ENCODE data around the gene TRDN. TPM values are rescaled to one million over a fixed set of nuclear protein-coding genes. Genes with fewer than 3 reads are reported as not detected.
"Not testable (repeated sequence)": the region's sequence is repeated elsewhere in the genome, so short reads cannot be mapped to it uniquely, and the experiment has no call there.

Gene TRDN
- total RNA-seq, 1 donor from 2014 or later, result not detected

- ATAC-seq (no peak), DNase-seq (ENCODE audit: low spot score) (no peak)
These were observed 71.2 kb downstream of the TRDN start for GRCh38 chr6:123565529-123565928.

- ATAC-seq (no peak), DNase-seq (ENCODE audit: low spot score) (no peak)
These were observed 72.4 kb downstream of the TRDN start for GRCh38 chr6:123564361-123564760.

- DNase-seq (ENCODE audit: low spot score), result no peak
- no peak for ATAC-seq
These were observed 74.1 kb downstream of the TRDN start for GRCh38 chr6:123562677-123563076.

- no peak for ATAC-seq
- no peak for DNase-seq (ENCODE audit: low spot score)
These were observed 74.5 kb downstream of the TRDN start for GRCh38 chr6:123562264-123562663.

- not testable (repeated sequence) for ATAC-seq; DNase-seq (ENCODE audit: low spot score)
These were observed 76.9 kb downstream of the TRDN start for GRCh38 chr6:123559816-123560215.

- not testable (repeated sequence) for DNase-seq (ENCODE audit: low spot score); ATAC-seq
These were observed 79.3 kb downstream of the TRDN start for GRCh38 chr6:123557474-123557873.

- DNase-seq (ENCODE audit: low spot score) (no peak), ATAC-seq (no peak)
These were observed 84.6 kb downstream of the TRDN start for GRCh38 chr6:123551939-123552707.

- ATAC-seq (no peak), DNase-seq (ENCODE audit: low spot score) (no peak)
These were observed 86.6 kb downstream of the TRDN start for GRCh38 chr6:123550052-123550617.

GRCh38 chr6:123549476-123549875, 87.3 kb downstream of the TRDN start:
- ATAC-seq (no peak), DNase-seq (ENCODE audit: low spot score) (no peak)

GRCh38 chr6:123547216-123547978, 89.4 kb downstream of the TRDN start:
- no peak for DNase-seq (ENCODE audit: low spot score)
- ATAC-seq, result no peak

GRCh38 chr6:123546537-123546936, 90.2 kb downstream of the TRDN start:
- DNase-seq (ENCODE audit: low spot score) (no peak), ATAC-seq (no peak)

GRCh38 chr6:123541462-123541861, 95.3 kb downstream of the TRDN start:
- DNase-seq (ENCODE audit: low spot score), result no peak
- ATAC-seq, result no peak

- DNase-seq (ENCODE audit: low spot score) (no peak), ATAC-seq (no peak)
These were observed 102.7 kb downstream of the TRDN start for GRCh38 chr6:123533862-123534648.

- ATAC-seq (no peak), DNase-seq (ENCODE audit: low spot score) (no peak)
These were observed 106.9 kb downstream of the TRDN start for GRCh38 chr6:123529843-123530242.

GRCh38 chr6:123529058-123529457, 107.7 kb downstream of the TRDN start:
- DNase-seq (ENCODE audit: low spot score), result no peak
- no peak for ATAC-seq

- no peak for ATAC-seq
These were observed 109.3 kb downstream of the TRDN start for GRCh38 chr6:123527406-123527805.

GRCh38 chr6:123526128-123526527, 110.6 kb downstream of the TRDN start:
- DNase-seq (ENCODE audit: low spot score) (no peak), ATAC-seq (no peak)

More at GRCh38 chr6:123527406-123527805, 109.3 kb downstream of the TRDN start:
- DNase-seq (ENCODE audit: low spot score), result no peak

GRCh38 chr6:123524781-123525180, 112.0 kb downstream of the TRDN start:
- no peak for ATAC-seq

GRCh38 chr6:123520217-123520616, 116.5 kb downstream of the TRDN start:
- ATAC-seq, result no peak
- DNase-seq (ENCODE audit: low spot score), result no peak

More at GRCh38 chr6:123524781-123525180, 112.0 kb downstream of the TRDN start:
- no peak for DNase-seq (ENCODE audit: low spot score)

GRCh38 chr6:123519189-123519505, 117.6 kb downstream of the TRDN start:
- ATAC-seq (peak; percentile 37), DNase-seq (ENCODE audit: low spot score) (no peak)
